Amygdala (tissue), 56 donors: ENCODE results near the gene ZNF595.
"Not testable (repeated sequence)": the region's sequence is repeated elsewhere in the genome, so short reads cannot be mapped to it uniquely, and the experiment has no call there.

Experiments
- DNase-seq, 56 donors: peaks; one replicate each; lab custom pipeline; 2025; lab: John Stamatoyannopoulos, UW

The ZNF595 gene

DNA sequence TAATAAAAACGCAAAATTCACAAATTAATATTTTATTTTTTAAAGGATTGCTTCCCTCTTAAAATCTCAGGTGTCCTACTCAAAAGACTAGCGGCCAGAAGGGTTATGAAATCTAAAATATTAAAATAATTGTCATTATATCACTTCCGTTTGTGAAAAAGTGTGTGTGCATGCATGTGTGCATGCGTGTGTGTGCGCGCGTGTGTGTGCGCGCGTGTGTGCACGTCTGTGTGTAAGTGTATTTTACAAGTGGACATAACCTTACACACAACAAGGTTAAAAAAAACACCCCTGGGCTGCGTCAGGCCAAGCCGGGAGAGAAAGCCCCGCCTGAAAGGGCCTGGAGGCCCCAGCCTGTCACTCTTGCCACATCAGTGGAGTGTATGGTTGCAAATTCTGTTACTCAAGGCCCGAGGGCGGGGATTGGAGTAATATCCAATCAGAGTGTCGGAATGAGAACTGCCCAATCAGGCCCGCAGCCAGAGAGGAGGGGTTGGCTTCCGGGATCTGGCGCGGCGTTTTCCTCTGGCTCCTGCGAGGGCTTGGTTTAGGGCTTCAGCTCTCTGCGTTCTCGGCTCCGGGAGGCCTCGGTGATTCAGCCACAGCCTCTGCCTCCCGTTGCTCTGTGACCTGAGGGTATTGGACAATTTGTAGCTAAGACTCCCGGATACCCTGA is at the start of gene ZNF595:
ZNF595 (plus strand) TSS at position 518 of the 676 bp plus-strand sequence. CDS start 168 bp downstream, outside the sequence.
- DNase-seq = not testable (repeated sequence)

DNA sequence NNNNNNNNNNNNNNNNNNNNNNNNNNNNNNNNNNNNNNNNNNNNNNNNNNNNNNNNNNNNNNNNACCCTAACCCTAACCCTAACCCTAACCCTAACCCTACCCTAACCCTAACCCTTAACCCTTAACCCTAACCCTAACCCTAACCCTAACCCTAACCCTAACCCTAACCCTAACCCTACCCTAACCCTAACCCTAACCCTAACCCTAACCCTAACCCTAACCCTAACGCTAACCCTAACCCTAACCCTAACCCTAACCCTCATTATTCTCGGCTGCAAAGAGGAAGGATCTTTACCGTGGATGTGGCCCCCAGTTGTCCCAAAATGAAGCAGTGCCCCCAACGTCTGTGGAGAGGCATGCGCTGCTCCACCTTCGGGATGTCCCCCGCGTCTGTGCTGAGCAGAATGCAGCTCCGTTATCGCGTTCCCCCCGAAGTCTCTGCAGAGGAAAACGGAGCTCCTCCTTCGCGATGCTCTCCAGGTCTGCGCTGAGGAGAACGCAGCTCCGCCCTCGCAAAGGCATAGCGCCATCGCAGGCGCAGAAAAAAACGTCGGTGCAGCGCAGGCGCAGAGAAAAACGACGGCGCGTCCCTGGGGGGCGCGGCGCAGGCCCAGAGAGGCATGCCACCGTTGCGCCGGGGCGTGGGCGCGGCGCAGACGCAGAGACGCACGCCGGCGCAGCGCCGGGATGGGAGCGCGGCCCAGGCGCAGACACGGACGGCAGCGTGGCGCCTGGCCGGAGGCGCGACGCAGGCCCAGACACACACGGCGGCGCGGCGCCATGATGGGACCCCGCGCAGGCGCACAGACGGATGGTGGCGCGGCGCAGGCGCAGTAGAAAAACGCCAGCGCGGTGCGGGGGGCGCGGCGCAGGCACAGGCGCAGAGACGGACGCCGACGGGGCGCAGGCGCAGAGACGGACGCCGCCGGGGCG is 42.9 kb upstream of the ZNF595 start:
- DNase-seq = not testable (repeated sequence)

DNA sequence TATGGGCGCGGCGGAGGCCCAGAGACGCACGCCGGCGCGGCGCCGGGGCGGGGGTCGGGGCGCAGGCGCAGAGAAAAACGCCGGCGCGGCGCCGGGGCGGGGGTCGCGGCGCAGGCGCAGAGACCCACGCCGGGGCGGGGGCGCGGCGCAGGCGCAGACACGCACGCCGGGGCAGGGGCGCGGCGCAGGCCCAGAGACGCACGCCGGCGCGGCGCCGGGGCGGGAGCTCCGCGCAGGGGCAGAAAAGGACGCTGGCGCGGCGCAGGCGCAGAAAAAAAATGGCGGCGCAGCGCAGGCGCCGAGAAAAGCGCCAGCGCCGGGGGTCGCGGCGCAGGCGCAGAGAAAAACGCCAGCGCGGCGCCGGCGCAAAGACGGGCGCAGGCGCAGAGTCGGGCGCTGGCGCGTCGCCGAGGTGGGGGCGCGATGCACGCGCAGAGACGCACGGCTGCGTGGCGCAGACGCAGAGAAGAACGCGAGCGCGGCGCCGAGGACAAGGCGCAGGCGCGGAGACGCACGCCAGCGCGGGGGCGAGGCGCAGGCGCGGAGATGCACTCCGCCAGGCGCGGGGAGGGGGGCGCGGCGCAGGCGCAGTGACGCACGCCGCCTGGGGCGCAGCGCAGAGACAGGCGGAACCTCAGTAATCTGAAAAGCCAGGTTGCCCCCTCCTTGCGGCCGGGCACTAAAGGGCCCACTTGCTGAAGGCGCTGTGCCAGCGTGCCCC is 41.9 kb upstream of the ZNF595 start:
- DNase-seq = not testable (repeated sequence)

DNA sequence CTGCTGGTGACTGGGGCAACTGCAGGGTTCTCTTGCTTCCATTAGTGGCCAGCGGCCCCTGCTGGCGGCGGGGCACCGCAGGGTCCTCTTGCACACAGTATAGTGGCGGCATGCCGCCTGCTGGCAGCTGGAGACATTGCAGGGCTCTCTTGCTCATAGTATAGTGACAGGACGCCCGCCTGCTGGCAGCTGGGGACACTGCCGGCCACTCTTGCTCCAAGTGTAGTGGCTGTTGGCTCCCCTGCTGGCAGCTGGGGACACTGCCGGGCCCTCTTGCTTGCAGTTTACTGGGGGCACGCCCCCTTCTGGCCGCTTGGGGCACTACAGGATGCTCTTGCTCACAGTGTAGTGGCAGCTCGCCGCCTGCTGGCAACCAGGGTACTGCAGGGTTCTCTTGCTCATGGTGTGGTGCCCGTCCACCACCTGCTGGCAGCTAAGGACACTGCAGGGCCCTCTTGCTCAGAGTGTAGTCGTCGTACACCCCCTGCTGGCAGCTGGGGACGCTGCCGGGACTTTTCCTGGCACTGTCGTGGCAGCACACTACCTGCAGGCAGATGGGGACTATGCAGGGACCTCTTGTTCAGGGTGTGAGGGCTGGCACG is 41.2 kb upstream of the ZNF595 start:
- DNase-seq = not testable (repeated sequence)

DNA sequence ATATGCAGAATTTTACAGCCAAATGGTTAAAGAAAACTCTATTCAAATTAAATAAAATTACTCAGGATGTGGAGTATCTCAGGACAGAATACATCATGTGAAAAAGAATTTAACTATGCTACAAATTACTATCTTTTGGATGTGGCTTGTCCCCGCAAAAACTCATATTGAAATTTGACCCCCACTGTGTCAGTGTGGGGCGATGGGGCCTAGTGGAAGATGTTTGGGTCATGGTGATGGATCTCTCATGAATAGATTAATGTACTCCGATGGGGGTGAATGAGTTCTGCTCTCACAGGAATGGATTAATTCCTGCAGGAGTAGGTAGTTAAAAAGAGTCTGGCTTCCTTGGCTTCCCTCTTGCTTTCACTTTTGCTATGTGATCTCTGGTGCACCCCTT is 35.0 kb upstream of the ZNF595 start:
- not testable (repeated sequence) for DNase-seq

DNA sequence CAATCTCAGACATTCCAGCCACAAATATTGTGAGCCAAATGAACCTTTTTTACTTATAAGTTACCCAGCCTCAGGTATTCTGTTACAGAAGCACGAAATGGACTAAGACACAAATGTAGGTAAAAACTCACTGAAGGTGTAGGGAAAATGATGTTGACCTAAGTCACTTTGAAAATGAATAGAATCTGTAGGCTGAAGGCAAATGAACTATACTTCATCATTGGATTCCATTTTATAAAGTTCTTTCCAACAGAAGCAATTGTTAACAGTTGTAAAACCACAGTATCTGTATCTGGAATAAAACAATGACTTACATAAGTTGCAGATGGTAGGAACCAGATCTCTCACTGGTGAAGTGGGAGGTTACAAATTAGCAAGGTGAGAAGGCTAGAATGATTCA is 34.5 kb upstream of the ZNF595 start:
- DNase-seq = not testable (repeated sequence)

DNA sequence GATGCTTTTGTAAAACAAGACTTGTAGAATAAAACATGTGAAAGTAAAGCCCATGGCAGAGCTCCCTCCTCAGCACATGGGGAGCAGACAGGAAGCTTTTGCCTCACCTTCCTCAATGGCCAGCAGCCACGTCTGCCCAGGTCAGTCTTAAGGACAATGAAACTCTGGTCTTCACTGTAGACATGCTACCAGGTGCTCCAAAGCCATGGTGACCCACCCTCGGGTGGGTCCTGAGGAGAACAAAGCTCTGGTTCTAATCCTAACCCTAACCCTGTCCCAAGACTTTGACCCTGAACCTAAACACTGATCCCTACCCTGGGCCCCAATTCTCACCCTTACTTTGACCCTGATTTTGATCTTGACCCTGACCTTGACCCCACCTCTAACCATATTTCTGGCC is 30.2 kb upstream of the ZNF595 start:
- not testable (repeated sequence) for DNase-seq

DNA sequence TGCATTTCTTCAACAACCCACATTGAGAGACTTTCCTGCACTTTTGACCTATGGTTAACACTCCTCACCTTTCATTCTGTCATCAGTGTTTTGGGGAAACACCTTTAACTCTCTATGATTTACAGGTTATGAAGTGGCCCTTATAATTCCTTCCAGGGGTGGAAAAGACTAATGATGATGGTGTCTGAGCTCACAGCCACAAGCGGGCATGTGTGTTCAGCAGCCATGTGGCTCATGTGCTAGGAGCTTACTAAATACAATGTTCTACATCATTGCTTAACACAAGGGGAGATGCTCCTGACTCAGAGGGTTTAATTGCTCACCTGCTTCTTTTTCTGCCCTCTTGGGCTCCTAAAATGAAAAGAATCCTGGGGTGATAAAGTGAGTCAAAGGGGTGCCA is 28.8 kb upstream of the ZNF595 start:
- DNase-seq = not testable (repeated sequence)

DNA sequence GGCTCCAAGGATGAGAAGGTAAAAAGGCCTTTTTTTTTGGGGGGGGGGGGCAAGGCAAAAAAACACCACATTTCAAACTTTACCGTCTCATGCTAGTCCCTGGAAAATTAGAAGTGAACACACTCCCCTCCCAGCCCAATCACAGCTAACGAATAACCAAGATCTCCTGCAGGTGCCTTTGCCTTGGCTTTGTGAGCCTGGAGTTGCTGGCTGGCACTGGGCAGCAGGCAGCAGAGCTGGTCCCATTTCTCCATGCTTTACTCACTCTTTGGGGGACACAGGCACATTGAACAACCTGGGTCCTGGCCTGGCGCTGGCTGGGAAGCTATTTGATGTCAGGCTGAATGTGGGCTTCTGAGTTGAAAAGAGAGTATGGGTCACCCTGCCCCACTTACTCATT is 25.6 kb upstream of the ZNF595 start:
- not testable (repeated sequence) for DNase-seq

DNA sequence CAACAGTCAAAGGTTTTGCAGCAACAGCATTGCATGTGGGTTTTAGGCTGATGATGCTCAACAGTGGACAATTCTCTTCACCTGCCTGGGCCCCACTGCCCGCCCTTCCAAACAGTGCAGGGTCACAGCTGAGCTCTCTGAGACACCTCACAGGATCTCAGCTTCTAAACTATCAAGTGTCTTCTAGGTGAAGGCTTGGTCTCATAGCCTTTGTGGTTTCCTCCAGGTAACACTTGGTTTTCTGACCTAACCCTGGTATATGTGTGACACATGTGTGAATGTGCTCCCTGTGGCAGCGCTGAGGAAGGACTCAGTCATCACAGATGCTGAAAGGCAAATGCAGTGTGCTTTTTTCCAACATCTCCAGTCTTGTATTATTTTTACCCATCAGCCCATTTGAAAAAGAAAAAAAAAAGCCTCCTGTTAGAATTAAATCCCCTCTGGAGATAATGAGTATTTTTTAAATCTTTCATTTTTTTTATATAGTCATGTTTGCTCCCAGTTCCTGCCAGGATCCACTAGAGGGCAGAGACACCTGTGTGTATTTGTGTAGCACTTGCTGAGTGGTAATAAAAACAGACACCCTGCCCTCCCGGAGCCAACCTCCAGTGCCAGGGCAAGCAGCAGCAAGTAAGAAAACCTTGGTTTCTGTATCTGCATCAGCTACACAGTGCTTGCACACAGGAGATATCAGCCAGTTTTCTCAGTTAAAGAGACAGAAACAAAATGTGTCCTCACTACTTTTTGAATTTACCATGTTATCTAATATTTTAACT is 24.2 kb upstream of the ZNF595 start:
- DNase-seq = not testable (repeated sequence)

DNA sequence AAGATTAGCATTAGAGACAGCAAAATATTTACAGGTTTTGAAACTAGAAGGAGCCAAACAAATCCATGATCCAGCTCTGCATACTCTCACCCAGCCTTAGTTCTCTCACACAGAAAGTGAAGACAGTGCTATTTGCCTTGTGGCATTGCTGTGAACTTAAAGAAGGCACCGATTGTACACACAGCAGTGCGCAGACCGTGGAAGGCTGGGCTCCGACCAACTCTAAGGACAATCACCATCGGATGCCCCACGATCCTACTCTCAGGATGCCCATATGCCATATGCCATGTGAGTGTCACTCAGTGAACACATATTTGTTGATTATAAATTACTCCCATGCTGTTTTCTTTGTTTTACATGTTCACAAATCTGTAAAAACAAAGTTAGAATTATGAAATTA is 19.8 kb upstream of the ZNF595 start:
- DNase-seq = not testable (repeated sequence)

DNA sequence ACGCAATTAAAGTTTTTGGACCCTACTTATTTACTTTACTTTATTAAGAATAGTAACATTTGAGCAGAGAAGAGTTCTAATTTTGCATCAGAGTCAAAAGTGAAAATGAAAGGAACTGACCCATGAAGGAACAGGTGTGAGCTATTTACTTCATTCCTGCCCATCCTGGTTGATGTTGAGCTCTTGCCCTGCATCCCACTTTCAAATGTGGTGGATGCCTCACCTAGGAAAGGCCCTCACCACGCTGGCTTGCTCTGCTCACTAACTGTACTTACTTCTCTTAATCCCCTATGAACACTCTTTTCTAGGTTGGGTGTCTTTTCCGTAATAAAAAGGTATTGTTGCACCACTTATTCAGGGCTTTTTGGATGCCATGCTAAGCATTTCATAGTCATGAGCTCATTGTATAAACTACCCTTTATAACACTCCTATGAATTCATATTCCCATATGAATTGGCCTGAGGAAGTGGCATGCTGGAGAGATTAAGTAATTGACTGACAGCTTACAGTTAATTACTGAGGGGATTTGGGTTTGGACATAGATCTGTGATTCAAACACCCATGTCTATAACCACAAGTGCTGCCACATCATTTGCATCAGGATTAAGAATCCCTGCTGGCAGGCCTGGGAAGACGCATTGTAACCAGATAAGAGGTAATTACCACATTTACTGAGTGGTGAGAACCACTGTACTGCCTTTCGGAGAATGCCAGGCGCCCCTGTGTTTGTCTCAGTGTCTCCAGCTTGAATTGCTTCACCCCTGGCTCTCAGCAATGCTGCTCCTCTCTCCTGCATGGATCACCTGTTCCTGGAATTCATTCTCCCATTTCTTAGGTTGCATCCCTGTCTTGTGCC is 16.3 kb upstream of the ZNF595 start:
- not testable (repeated sequence) for DNase-seq

DNA sequence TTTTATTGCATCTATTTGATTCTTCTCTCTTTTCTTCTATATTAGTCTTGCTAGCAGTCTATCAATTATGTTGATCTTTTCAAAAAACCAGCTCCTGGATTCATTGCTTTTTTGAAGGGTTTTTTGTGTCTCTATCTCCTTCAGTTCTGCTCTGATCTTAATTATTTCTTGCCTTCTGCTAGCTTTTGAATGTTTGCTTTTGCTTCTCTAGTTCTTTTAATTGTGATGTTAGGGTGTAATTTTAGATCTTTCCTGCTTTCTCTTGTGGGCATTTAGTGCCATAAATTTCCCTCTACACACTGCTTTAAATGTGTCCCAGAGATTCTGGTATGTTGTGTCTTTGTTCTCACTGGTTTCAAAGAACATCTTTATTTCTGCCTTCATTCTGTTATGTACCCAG is 14.9 kb upstream of the ZNF595 start:
- DNase-seq = not testable (repeated sequence)

DNA sequence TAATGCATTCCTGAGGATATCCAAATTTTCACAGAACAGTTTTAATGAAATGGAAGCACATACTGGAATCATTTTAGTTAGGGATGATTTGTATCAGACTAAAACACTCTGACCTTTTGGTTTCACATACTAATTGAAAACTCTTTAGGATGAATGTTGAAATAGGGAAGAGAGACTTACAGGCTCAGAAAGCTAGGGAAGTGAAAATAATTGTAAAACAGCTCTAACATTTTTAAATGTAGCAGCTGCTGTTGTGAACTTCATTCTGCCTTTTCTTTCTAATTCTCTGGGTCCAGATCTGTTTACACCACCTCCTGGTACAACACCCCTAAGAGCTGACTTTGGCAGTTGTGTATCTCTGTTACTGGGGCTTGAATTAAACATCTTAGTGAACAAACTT is 9.7 kb upstream of the ZNF595 start:
- DNase-seq = not testable (repeated sequence)

DNA sequence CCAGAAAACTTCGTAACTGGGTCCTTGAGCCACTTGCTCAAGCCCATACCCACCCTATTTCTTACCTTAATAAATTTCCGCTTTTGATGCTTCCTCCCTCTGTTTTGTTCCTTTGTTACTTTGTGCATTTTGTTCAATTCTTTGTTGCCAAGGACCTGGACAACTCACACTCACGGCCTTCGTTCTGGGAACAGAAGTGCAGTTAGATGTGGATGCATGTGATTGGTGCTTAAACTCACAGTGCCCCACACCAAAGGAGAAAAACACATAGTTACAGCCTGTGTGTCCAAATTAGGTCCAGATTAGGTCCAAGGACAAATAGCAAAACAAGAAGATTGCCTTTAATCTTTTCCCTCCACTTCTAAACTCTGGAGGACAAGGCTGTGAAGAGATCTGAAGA is 1.9 kb upstream of the ZNF595 start:
- DNase-seq = not testable (repeated sequence)

DNA sequence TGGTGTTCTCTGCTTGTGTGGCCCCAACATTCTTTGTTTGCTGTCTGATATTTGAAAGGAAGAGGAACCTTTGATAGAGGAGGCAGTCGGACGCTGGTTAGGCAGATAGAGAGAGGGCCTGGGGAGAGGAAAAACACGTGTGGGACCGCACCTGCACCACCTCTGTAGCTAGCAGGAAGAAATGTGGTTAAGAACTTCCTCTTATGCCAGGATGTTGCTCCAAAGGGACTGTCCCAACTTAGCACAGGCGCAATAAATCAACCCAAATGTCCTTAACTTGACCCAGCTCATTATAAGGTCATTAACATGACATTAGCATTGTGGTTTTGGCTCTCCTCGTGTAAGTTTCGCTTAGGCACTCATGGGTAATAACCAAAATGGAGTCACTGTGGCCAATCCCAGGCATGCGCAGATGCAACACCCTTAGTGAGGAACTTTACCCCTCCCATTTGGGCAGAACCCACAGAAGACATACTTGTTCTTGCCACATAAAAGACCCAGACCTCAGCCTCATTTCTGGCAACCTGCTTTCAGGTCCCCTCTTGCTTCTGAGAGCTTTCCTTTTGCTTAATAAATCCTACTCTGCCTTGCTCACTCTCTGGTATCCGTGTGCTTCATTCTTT is 1.4 kb upstream of the ZNF595 start:
- not testable (repeated sequence) for DNase-seq

DNA sequence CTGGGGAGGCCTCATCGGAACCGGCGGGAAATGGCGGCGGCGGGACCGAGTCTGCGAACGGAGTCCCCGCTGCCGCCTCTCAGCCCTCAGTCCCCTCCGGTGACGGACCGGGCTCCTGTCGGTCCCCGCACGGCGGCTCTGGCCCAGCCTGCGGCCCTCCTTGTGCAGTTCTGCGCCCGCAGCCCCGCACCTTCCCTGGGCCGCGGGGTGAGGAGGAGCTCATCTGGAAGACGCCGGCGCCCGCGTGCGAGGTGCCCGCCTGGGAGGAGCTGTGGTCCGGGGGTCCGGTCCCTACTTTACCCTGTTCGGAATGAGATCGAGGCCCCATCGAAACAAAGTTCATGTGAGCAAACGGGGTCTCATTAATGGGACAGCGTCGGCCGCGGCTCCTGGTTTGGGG is 400 bp downstream of the ZNF595 start:
- DNase-seq = not testable (repeated sequence)

DNA sequence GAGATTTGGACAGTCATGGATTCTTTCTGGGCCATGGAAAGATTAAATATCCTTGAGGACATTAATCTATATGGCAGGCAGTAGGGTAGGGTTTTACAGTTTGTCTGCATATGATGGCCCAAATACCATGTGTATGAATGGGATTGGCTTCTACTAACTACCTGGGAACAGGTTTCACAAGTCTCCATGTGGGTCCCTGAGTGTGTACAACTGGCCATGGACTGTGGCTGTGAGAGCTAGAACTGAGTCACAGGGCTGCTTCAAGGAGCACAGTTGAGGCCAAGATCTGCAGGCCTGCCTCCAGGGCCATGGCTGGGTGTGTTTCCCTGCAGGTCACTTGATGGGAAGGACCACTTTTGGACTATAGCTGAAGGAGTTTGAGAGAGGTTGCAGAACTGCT is 11.6 kb downstream of the ZNF595 start:
- not testable (repeated sequence) for DNase-seq
